GM21717 (cell line): ENCODE measurements around the gene SNTG2.

Experiments used
- ATAC-seq: cut with Tn5 transposase; IDR thresholded peaks from one replicate; pipeline ENCODE4 v1.9.1; 2021; ENCODE audit warnings: mild to moderate bottlenecking, moderate library complexity; ENCODE audit not compliant: unreplicated experiment

SNTG2 gene

GRCh38 chr2:926259-926793, 24.3 kb upstream of the SNTG2 start:
- ATAC-seq: no peak

- no peak for ATAC-seq
Observed at GRCh38 chr2:926896-927295, 23.8 kb upstream of the SNTG2 start.

GRCh38 chr2:929011-929735, 21.5 kb upstream of the SNTG2 start:
- no peak for ATAC-seq

GRCh38 chr2:929925-930324, 20.7 kb upstream of the SNTG2 start:
- no peak for ATAC-seq

GRCh38 chr2:930935-931334, 19.7 kb upstream of the SNTG2 start:
- ATAC-seq: no peak

- no peak for ATAC-seq
Observed at GRCh38 chr2:932320-933115, 18.1 kb upstream of the SNTG2 start.

- no peak for ATAC-seq
Observed at GRCh38 chr2:933734-934295, 16.8 kb upstream of the SNTG2 start.

- no peak for ATAC-seq
Observed at GRCh38 chr2:937530-937929, 13.1 kb upstream of the SNTG2 start.

GRCh38 chr2:938181-939005, 12.3 kb upstream of the SNTG2 start:
- no peak for ATAC-seq

- no peak for ATAC-seq
Observed at GRCh38 chr2:939936-940601, 10.6 kb upstream of the SNTG2 start.

- no peak for ATAC-seq
Observed at GRCh38 chr2:941871-942270, 8.8 kb upstream of the SNTG2 start.

- no peak for ATAC-seq
Observed at GRCh38 chr2:942775-943460, 7.7 kb upstream of the SNTG2 start.

- no peak for ATAC-seq
Observed at GRCh38 chr2:943461-943797, 7.2 kb upstream of the SNTG2 start.

- ATAC-seq: no peak
Observed at GRCh38 chr2:943821-944220, 6.8 kb upstream of the SNTG2 start.

GRCh38 chr2:944693-945092, 6.0 kb upstream of the SNTG2 start:
- no peak for ATAC-seq

- no peak for ATAC-seq
Observed at GRCh38 chr2:945104-945503, 5.5 kb upstream of the SNTG2 start.

- ATAC-seq: peak; percentile 54
Observed at GRCh38 chr2:946073-946948, 4.3 kb upstream of the SNTG2 start.

GRCh38 chr2:949384-950079, 1.1 kb upstream of the SNTG2 start:
- no peak for ATAC-seq
